Large intestine (tissue), 3 donors: ENCODE results near the gene NAA10. TPM values are rescaled to one million over a fixed set of nuclear protein-coding genes. Genes with fewer than 3 reads are reported as not detected.

ENCODE experiments used
- DNase-seq, 2 donors: peaks; one replicate each; pipeline versions ENCODE4 v3.0.0 to v3.0.0-alpha.2; 2013
- H3K27ac ChIP-seq: one replicate; pipeline ENCODE4 v1.5.1; 2013; ENCODE audit warnings: low read length
- H3K27me3 ChIP-seq: 2 replicates; pipeline ENCODE4 v1.6.1; 2013; ENCODE audit warnings: low read length; ENCODE audit not compliant: control insufficient read depth, insufficient read depth
- H3K36me3 ChIP-seq: 2 replicates; pipeline ENCODE4 v1.6.1; 2013; ENCODE audit warnings: low read length; ENCODE audit not compliant: control insufficient read depth, insufficient read depth
- H3K4me1 ChIP-seq: one replicate; pipeline ENCODE4 v1.6.1; 2013; ENCODE audit warnings: low read length; ENCODE audit not compliant: control insufficient read depth, insufficient read depth
- H3K4me3 ChIP-seq: one replicate; pipeline ENCODE4 v1.5.1; 2013; ENCODE audit warnings: low read length
- H3K9me3 ChIP-seq: one replicate; pipeline ENCODE4 v1.6.1; 2013; ENCODE audit warnings: mild to moderate bottlenecking, low read depth, low read length, moderate library complexity; ENCODE audit not compliant: control insufficient read depth
- WGBS: methylation state at CpG from one replicate; pipeline ENCODE4 v1.1.5; 2013; ENCODE audit warnings: low lambda C conversion rate; ENCODE audit not compliant: insufficient coverage; 5-methylcytosine and 5-hydroxymethylcytosine counted together
- polyA plus RNA-seq: library from polyadenylated mRNA; unstranded; fragments of 120-200 nt; gene quantifications from one replicate; pipeline ENCODE4 v1.2.1, GENCODE V29; 2013

The NAA10 gene
- polyA plus RNA-seq, 1 donor = 73.6 TPM

DNA sequence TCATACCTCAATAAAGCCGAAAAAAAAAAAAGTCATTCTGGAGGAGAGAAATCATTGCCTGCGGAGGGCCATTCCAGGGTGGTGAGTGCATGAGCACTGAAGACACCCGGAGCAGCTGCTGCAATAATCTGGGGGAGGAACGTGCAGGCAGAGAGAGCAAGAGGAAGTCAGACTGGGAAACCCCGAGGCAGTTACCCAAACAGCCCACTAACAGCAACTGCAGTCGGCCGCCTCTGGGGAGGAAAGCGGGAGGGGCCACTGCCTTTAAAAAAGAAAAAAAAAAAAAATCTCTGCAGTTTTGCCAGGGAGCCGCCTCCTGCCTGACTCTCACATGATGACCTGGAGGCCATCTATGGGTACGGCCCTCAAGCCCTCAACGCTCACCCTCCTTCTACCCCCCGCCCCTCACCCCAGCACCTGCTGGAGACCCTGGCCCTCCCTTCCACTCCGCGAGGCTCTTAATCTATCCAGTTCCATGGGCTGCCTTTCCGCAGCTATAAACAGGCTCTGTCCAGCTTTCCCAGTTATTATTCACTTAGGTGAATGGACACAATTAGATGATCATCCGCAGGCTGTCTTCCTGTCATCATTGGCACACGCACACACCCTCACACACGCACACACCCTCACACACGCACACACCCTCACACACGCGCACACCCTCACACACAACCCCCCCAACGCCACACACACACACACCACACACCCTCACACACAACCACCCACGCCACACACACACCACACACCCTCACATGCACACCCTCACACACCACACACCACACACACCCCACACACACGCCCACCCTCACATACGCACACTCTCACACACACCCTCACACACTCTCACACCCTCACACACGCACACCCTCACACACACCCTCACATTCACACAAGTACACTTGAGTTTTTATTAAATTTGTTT lies 33.7 kb downstream of the NAA10 start:
- Histone ChIP-seq H3K4me1 (peaks cover 5% of the 10 kb centered on the region), H3K36me3 (no peaks in the 10 kb centered on the region), H3K27me3 (no peaks in the 10 kb centered on the region), H3K27ac (no peak overlapping the region), H3K4me3 (no peak overlapping the region), H3K9me3 (no peaks in the 10 kb centered on the region)
- peak in 1 of 2 donors; percentile 45 for DNase-seq
- no CpG with 5 or more reads among the region's 26 CpGs for WGBS

- H3K9me3 ChIP-seq = no peaks in the 10 kb centered on the region
- no peaks in the 10 kb centered on the region for H3K36me3 ChIP-seq
- no peak overlapping the region for H3K27ac ChIP-seq
- H3K4me1 ChIP-seq = peaks cover 5% of the 10 kb centered on the region
- no peaks in the 10 kb centered on the region for H3K27me3 ChIP-seq
- no peak for DNase-seq
- H3K4me3 ChIP-seq = no peak overlapping the region
These were observed 36.9 kb downstream of the NAA10 start for GRCh38 chrX:153897899-153898298.

DNA sequence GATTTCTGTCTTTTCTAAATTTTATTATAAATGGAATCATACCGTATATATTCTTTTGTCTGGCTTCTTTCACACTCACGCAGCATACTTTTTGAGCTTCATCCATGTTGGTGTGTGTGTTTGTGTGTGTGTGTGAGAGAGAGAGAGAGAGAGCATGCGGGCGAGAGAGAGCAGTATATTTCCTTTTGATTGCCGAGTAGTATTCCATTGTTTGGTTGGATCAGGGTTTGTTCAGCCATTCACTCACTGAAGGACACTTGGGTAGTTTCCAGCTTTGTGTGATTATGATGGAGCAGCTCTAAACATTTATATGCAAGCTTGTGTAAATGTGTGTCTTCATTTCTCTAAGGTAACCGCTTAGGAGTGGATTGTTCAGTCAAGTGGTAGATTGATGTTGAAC lies 45.7 kb downstream of the NAA10 start:
- WGBS = no CpG with 5 or more reads among the region's 6 CpGs
- Histone ChIP-seq H3K4me1 (no peaks in the 10 kb centered on the region), H3K27me3 (peaks cover 45% of the 10 kb centered on the region), H3K36me3 (no peaks in the 10 kb centered on the region), H3K9me3 (peaks cover 3% of the 10 kb centered on the region), H3K27ac (no peak overlapping the region), H3K4me3 (no peak overlapping the region)
- DNase-seq = no peak

- H3K36me3 ChIP-seq = no peaks in the 10 kb centered on the region
- H3K4me3 ChIP-seq = no peak overlapping the region
- H3K9me3 ChIP-seq = peaks cover 3% of the 10 kb centered on the region
- H3K27ac ChIP-seq = no peak overlapping the region
- no CpG with 5 or more reads among the region's 6 CpGs for WGBS
- DNase-seq = no peak
- H3K27me3 ChIP-seq = peaks cover 53% of the 10 kb centered on the region
- H3K4me1 ChIP-seq = no peaks in the 10 kb centered on the region
These were observed 46.5 kb downstream of the NAA10 start for GRCh38 chrX:153888344-153888743.

- no peak for DNase-seq
- no peak overlapping the region for H3K27ac ChIP-seq
- peaks cover 61% of the 10 kb centered on the region for H3K27me3 ChIP-seq
- WGBS = no CpG with 5 or more reads among the region's 8 CpGs
- H3K4me1 ChIP-seq = peaks cover 4% of the 10 kb centered on the region
- H3K4me3 ChIP-seq = no peak overlapping the region
- no peaks in the 10 kb centered on the region for H3K36me3 ChIP-seq
- peaks cover 3% of the 10 kb centered on the region for H3K9me3 ChIP-seq
These were observed 47.5 kb downstream of the NAA10 start for GRCh38 chrX:153887385-153887784.

GRCh38 chrX:153886915-153887314 lies 47.9 kb downstream of the NAA10 start:
- no CpG with 5 or more reads among the region's 13 CpGs for WGBS
- H3K36me3 ChIP-seq = no peaks in the 10 kb centered on the region
- peaks cover 62% of the 10 kb centered on the region for H3K27me3 ChIP-seq
- no peak for DNase-seq
- peaks cover 3% of the 10 kb centered on the region for H3K9me3 ChIP-seq
- no peak overlapping the region for H3K27ac ChIP-seq
- no peak overlapping the region for H3K4me3 ChIP-seq
- peaks cover 4% of the 10 kb centered on the region for H3K4me1 ChIP-seq

DNA sequence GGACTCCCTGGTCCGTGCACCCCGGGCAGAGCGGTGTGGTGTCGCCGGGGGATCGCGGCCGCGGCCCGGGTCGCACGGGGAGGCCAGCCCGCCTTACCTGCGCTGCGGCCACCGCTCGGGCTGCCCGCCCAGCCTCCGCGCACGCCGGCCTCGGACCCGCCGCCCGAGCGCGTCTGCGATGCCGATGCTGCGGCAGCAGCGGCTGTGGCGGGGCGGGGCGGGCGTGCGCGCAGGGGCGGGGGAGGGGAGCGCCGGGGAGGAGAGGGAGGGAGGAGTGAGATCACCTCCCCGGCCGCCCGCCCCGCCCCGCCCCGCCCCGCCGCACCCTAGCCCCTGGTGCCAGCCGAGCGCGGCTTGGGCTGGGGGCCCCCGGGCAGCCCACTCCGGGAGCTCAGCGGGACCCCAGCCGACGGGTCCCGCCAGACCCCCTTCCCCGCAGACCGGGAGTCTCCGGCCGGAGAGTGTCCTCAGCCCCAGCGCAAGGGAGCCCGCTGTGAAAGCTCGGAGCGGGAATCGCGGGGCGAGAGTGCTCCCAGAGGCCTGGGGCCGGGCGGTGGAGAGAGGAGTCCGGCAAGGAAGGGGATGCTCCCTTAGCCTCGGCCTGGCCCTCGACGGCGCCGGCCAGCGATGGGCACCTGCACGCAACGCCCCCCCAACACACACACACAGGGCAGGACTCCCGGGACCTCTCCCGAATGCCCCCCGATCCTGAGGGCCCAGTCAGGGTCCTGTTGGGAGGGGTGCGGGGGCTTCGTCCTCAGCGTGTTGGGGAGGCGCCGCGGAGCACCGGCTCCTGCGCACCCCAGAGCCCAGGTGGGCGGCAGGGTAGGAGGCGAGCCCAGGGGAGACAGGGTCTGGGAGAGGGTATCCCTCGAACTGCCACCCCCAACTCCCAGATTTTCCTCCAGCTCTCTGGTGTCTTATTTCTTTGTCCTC lies 48.6 kb downstream of the NAA10 start, which contains the start of gene L1CAM:
Gene L1CAM (minus strand): TSS at position 206 of the 936 bp plus-strand sequence. CDS start 10,337 bp downstream, outside the sequence.
- WGBS = no CpG with 5 or more reads among the region's 94 CpGs
- no peak within 1 kb of the TSS for H3K27ac ChIP-seq
- DNase-seq = no peak

GRCh38 chrX:153885208-153885787 lies 49.5 kb downstream of the NAA10 start:
- DNase-seq = no peak
- Histone ChIP-seq H3K27me3 (peaks cover 59% of the 10 kb centered on the region), H3K9me3 (peaks cover 3% of the 10 kb centered on the region), H3K4me1 (peaks cover 4% of the 10 kb centered on the region), H3K27ac (no peak overlapping the region), H3K36me3 (no peaks in the 10 kb centered on the region), H3K4me3 (no peak overlapping the region)
- no CpG with 5 or more reads among the region's 32 CpGs for WGBS

More for the DNA sequence above, 48.6 kb downstream of the NAA10 start, which contains the start of gene L1CAM:
- H3K4me1 ChIP-seq = peaks cover 4% of the 10 kb centered on the region
- peaks cover 3% of the 10 kb centered on the region for H3K9me3 ChIP-seq
- H3K4me3 ChIP-seq = no peak within 1 kb of the TSS
- H3K27me3 ChIP-seq = peaks cover 64% of the 10 kb centered on the region
- no peaks in the 10 kb centered on the region for H3K36me3 ChIP-seq

DNA sequence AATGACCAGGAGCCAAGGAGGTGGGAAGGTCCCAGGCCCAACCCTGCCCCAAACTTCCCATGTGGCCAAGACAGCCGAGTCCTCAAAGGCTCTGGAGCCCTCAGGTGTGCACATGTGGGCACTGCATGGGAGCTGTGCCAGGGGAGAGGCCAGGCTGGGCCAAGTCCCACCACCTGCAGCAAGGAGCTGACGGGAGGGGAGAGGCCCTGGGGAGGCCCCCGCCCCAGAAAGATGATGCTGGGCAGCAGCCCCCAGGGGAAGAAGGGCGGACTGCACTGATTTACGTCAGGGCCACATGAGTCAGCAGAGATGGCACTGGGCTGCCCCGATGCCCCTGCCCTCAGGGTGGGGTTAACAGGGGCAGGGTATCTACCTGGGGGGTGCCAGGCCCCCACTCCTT lies 50.2 kb downstream of the NAA10 start:
- H3K4me3 ChIP-seq = no peak overlapping the region
- H3K27me3 ChIP-seq = peaks cover 66% of the 10 kb centered on the region
- peaks cover 4% of the 10 kb centered on the region for H3K4me1 ChIP-seq
- WGBS = no CpG with 5 or more reads among the region's 6 CpGs
- no peaks in the 10 kb centered on the region for H3K36me3 ChIP-seq
- DNase-seq = no peak
- H3K27ac ChIP-seq = no peak overlapping the region
- H3K9me3 ChIP-seq = peaks cover 3% of the 10 kb centered on the region

DNA sequence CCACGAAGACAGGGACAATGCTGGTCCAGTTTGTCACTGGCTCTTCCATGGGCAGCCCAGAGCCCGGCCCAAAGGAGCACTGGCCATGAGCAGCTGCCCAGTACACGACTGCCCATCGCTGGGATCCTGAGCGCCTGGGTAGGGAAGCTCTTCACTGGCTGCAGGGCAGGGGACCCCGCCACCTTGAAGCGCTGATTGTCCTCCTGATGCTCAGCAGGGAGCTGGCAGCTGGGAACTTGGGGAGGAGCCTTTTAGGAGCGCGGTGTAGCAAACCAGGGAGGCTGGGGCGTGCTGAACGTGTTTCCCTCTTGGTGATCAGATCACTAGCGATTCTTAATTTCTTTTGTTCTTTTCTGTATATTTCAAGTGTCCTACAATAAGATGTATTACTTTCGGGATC lies 50.7 kb downstream of the NAA10 start:
- Histone ChIP-seq H3K9me3 (peaks cover 3% of the 10 kb centered on the region), H3K27me3 (peaks cover 67% of the 10 kb centered on the region), H3K27ac (no peak overlapping the region), H3K4me3 (no peak overlapping the region), H3K4me1 (peaks cover 4% of the 10 kb centered on the region), H3K36me3 (no peaks in the 10 kb centered on the region)
- no CpG with 5 or more reads among the region's 13 CpGs for WGBS
- no peak for DNase-seq
